SK-N-MC (cell line): ENCODE results near the gene SNX8.

Experiments
- DNase-seq: peaks from one replicate; pipeline ENCODE4 v3.0.0-alpha.2; 2011; ENCODE audit warnings: low read depth, low spot score
- H3K27ac ChIP-seq: fragments of 200-600 bp; sonication (generic); 2 replicates; pipeline ENCODE4 v1.5.1; 2016; ENCODE audit warnings: mixed run types
- H3K36me3 ChIP-seq: fragments of 200-600 bp; sonication (generic); 2 replicates; pipeline ENCODE4 v1.6.1; 2017; ENCODE audit warnings: antibody characterized with exemption, low read length, mixed read lengths; ENCODE audit not compliant: insufficient read depth
- H3K4me3 ChIP-seq: fragments of 200-600 bp; sonication (generic); 2 replicates; pipeline ENCODE4 v1.5.1; 2016
- H3K9ac ChIP-seq: fragments of 200-600 bp; sonication (generic); 2 replicates; pipeline ENCODE4 v1.8.0; 2017; ENCODE audit warnings: mixed run types, mixed read lengths; ENCODE audit not compliant: insufficient read length
- H3K9me3 ChIP-seq: fragments of 200-600 bp; sonication (generic); 2 replicates; pipeline ENCODE4 v1.6.1; 2017; ENCODE audit warnings: low read depth, mild to moderate bottlenecking, antibody characterized with exemption, low read length, moderate library complexity, mixed read lengths
- EZH2 ChIP-seq: fragments of 200-600 bp; sonication (generic); IDR thresholded peaks from one replicate; pipeline ENCODE4 v1.6.1; 2017; ENCODE audit warnings: antibody characterized with exemption
- FOXP2 ChIP-seq: optimal IDR thresholded peaks from 2 replicates; pipeline ENCODE3; 2011; ENCODE audit warnings: mild to moderate bottlenecking, moderate library complexity; ENCODE audit not compliant: insufficient read depth; ENCODE audit errors: extremely low read length, control extremely low read depth
- POLR2AphosphoS5 ChIP-seq: IDR thresholded peaks from 2 replicates; pipeline ENCODE4 v1.6.1; 2012; ENCODE audit warnings: mild to moderate bottlenecking, low read depth, low read length, borderline replicate concordance

The SNX8 gene

DNA sequence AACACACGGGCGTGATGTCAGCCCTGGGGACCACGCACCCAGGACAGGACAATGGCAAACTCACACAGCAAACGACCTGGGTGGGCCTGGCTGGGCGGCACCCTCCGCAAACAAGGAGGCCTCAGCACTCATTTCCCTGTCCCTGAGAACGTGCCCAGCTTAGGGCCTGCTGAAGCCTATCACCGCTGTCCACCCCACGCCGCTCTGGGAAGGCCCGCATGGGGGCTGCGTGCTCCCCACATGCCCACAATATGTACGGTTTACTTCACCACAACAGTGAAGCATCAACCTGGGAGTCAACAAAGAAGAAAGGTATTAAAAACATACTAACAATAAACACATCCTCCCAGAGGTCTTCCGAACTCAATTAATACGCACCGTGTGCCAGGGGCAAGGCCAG lies 93.7 kb downstream of the SNX8 start:
- Histone ChIP-seq H3K4me3 (no peak overlapping the region), H3K9me3 (no peaks in the 10 kb centered on the region), H3K27ac (no peak overlapping the region), H3K9ac (no peak overlapping the region), H3K36me3 (peaks cover 36% of the 10 kb centered on the region; the same call in 1 of the 2 replicates)
- TF ChIP-seq FOXP2 (no peak), EZH2 (no peak), POLR2AphosphoS5 (no peak)
- DNase-seq: no peak

DNA sequence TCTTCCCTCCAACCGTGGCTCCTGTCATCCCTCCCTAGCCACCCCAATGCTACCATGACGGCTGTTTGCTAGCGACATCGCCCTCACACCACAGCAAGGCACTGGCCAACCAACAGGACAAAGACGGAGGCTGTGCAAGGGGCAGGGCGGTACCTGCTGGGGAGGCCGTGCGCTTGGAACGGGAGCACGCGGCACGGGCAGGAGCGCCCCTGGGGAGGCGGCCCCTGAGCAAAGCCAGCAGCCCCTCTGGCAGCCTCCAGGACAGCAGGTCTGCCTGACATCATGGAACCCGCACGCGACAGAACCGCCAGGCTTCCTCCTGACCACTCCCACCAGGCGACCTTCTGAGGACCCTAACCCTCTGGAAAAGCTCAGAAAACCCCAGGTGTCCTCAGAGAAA lies 94.2 kb downstream of the SNX8 start:
- Histone ChIP-seq H3K27ac (no peak overlapping the region), H3K9ac (no peak overlapping the region), H3K9me3 (no peaks in the 10 kb centered on the region), H3K36me3 (peaks cover 34% of the 10 kb centered on the region; the same call in 1 of the 2 replicates), H3K4me3 (no peak overlapping the region)
- no peak for TF ChIP-seq EZH2
- no peak for TF ChIP-seq POLR2AphosphoS5
- no peak for TF ChIP-seq FOXP2
- no peak for DNase-seq

DNA sequence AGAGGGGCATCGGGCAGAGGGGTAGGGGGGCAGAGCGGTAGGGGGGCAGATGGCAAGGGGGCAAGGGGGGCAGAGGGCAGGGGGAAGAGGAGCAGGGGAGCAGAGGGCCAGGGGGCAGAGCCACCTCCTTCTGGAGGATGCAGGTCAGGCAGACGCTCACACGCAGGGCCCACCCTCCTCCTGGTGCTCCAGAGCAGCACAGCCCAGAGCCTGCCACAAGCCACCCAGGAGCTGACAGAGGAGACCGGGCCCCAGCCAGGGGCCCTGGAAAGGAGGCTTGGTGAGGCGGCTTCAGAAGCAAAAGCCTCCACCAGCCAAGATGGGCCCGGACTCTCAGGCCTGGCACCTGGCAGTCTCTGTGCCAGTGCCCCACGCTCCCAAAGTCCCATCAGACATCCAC lies 94.6 kb downstream of the SNX8 start:
- Histone ChIP-seq H3K9ac (no peak overlapping the region), H3K27ac (no peak overlapping the region), H3K36me3 (peaks cover 31% of the 10 kb centered on the region; the same call in 1 of the 2 replicates), H3K4me3 (no peak overlapping the region), H3K9me3 (no peaks in the 10 kb centered on the region)
- no peak for DNase-seq
- no peak for TF ChIP-seq FOXP2
- no peak for TF ChIP-seq POLR2AphosphoS5
- TF ChIP-seq EZH2: no peak

DNA sequence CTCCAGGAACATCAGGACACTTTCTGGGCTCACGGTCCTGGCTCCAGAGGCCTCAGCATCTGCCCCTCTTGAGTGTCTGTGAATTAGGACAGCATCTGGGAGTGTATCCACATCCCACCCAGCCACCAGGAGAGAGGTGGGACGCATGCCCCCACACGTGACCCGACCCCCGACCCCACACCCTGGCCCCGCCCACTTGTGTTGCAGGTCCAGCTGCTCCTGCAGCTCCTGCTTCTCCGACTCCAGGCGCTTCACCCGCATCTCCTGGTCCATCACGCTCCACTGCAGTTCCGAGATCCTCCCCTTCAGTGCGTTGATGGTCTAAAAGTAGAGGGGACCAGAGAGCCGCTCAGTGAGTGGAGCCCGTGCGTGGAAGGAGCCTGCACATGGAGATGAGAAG lies 95.1 kb downstream of the SNX8 start:
- peaks cover 35% of the 10 kb centered on the region; the same call in 1 of the 2 replicates for H3K36me3 ChIP-seq
- TF ChIP-seq FOXP2: no peak
- DNase-seq: no peak

DNA sequence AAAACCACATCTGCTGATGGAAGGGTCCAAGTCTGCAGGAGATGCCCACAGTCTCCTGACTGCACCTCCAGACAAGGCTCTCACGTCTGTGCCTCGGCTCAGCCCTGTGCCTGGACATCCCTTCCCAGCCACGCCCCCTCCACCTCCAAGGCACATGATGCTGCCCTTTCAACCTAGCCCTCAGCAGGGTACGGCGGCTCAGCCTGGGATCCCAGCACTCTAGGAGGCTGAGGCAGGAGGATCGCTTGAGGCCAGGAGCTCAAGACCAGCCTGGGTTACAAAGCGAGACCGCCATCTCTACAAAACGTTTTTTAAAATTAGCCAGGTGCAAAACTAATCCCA lies 95.8 kb downstream of the SNX8 start:
- no peaks in the 10 kb centered on the region for H3K9me3 ChIP-seq
- no peak overlapping the region for H3K4me3 ChIP-seq
- no peak for DNase-seq
- H3K27ac ChIP-seq: no peak overlapping the region
- TF ChIP-seq POLR2AphosphoS5 (no peak), EZH2 (no peak), FOXP2 (no peak)
- no peak overlapping the region for H3K9ac ChIP-seq
- H3K36me3 ChIP-seq: peaks cover 39% of the 10 kb centered on the region; the same call in 1 of the 2 replicates

More for the DNA sequence above, 95.1 kb downstream of the SNX8 start:
- no peaks in the 10 kb centered on the region for H3K9me3 ChIP-seq
- no peak overlapping the region for H3K9ac ChIP-seq
- no peak overlapping the region for H3K27ac ChIP-seq
- no peak overlapping the region for H3K4me3 ChIP-seq

DNA sequence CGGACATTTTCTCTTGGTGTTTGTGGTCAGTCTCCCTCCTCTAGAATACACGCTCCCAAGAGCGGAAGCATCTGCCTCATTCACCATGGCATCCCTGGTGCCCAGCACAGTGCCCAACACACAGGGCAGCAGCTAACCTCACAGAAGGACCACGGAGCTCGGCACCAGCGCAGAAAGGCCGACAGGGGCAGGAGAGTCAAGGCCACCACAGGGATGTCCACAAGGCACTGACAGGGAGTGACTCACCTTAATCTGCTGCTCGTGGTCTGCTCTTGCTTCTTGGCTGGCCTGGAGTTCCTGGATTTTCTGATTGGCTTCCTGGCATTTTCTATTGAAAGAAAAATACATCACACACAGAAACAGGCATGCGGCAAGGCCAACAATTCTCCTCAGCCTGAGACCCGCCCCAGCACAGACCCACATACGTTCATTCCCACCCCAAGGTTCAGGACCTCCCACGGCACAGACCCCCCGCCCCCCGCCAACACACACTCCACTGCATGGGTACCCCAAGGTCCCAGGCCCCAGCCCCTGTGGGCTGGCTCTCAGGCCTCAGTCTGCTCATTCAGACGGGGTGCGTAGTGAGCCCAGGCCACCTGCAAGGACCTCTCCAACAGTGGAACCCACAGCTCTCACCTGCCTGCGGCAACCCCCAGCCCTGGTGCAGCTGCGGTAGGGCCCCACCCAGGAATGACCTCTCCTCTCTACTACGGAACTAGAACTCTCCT lies 96.4 kb downstream of the SNX8 start:
- H3K9me3 ChIP-seq: no peaks in the 10 kb centered on the region
- DNase-seq: no peak
- no peak overlapping the region for H3K27ac ChIP-seq
- H3K4me3 ChIP-seq: no peak overlapping the region
- peaks cover 45% of the 10 kb centered on the region; the same call in 1 of the 2 replicates for H3K36me3 ChIP-seq
- no peak overlapping the region for H3K9ac ChIP-seq
- TF ChIP-seq POLR2AphosphoS5 (no peak), EZH2 (no peak), FOXP2 (no peak)

DNA sequence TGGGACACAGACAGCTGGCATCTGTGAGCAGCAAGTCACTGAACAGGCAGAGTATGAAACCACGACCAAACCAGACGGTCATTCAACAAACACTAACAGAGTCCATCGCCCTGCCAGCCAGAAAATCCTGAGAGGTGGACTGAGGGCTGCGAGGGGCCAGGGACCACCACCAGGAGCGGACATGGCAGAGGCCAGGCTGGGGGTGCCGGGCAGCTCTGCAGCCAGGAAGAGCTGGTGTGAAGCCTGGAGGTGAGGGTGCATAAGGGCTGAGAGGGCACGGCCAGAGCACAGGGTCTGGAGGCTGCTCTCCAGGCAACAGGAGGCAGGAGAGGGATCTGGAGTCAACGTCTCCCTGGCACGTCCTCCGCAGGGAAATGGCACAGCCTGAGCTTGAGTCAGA lies 97.0 kb downstream of the SNX8 start:
- Histone ChIP-seq H3K4me3 (no peak overlapping the region), H3K9me3 (no peaks in the 10 kb centered on the region), H3K9ac (no peak overlapping the region), H3K36me3 (peaks cover 51% of the 10 kb centered on the region; the same call in 1 of the 2 replicates), H3K27ac (no peak overlapping the region)
- no peak for DNase-seq
- TF ChIP-seq POLR2AphosphoS5 (no peak), EZH2 (no peak), FOXP2 (no peak)

DNA sequence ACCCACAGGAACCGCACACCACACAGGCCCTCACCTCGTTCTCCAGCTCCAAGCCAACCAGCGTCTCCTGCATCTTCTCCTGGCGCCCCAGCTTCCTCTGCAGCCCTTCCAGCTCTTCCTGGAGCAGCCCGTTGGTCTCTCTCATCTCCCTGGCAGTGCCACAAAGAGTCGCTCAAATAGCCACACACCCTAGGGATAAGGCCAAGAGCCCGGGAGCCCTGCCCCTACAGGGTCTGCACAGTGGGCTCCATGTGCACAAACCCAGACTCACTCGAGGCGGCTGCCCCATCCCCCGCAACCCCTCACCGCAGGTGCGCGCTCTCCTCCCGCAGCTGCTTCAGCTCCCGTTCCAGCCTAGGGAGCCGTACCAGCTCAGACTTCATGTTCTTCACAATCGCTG lies 98.4 kb downstream of the SNX8 start:
- Histone ChIP-seq H3K27ac (no peak overlapping the region), H3K9ac (no peak overlapping the region), H3K9me3 (no peaks in the 10 kb centered on the region), H3K4me3 (no peak overlapping the region), H3K36me3 (peaks cover 51% of the 10 kb centered on the region; the same call in 1 of the 2 replicates)
- DNase-seq: no peak
- TF ChIP-seq FOXP2 (no peak), EZH2 (no peak), POLR2AphosphoS5 (no peak)

DNA sequence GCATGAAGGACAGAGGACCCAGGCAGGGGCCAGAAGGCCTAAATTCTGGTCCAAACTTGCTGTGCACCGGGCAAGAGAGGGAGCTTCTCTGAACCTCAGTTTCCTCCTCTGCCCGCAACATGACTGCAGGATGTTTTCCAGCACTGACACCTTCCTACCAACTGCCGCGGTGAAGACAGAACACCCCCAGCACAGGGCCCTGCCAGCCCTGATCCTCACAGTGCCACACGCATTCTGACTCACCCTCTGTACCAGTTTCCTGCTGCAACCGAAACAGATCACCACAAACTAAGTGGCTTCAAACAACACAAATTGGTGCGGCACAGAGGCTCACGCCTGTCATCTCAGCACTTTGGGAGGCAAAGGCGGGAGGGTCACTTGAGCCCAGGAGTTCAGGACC lies 99.6 kb downstream of the SNX8 start:
- Histone ChIP-seq H3K4me3 (no peak overlapping the region), H3K9me3 (no peaks in the 10 kb centered on the region), H3K9ac (no peak overlapping the region), H3K27ac (no peak overlapping the region), H3K36me3 (peaks cover 51% of the 10 kb centered on the region; the same call in 1 of the 2 replicates)
- no peak for DNase-seq
- TF ChIP-seq EZH2: no peak
- no peak for TF ChIP-seq POLR2AphosphoS5
- TF ChIP-seq FOXP2: no peak
